Endothelial cell of umbilical vein (primary cell): ENCODE data around the gene TMEM132E. TPM values are rescaled to one million over a fixed set of nuclear protein-coding genes. Genes with fewer than 3 reads are reported as not detected.

Experiments used
- BruUV-seq: library from RNA; stranded (reverse); fragments of 400-500 nt; replicated peaks from 2 replicates; lab custom pipeline; 2021; lab: Mats Ljungman, UMichigan
- CTCF ChIA-PET: fragments of 300-600, 350-600 bp; sonication (Branson Sonifier 250); formaldehyde crosslinking; loops from one replicate; lab custom pipeline; 2021; ENCODE audit warnings: antibody characterized with exemption, inconsistent platforms; lab: Charles Lee
- POLR2A ChIA-PET: fragments of 300-600, 350-600 bp; sonication (Branson Sonifier 250); formaldehyde crosslinking; loops from one replicate; lab custom pipeline; 2021; ENCODE audit warnings: antibody characterized with exemption, inconsistent platforms; lab: Charles Lee
- DNase-seq: peaks from one replicate; pipeline ENCODE4 v3.0.0-alpha.2; 2011; ENCODE audit warnings: low read depth, low spot score
- FAIRE-seq: peaks from 2 replicates; lab custom pipeline; 2011; peaks lifted over from hg19 to GRCh38; lab: Jason Lieb, UNC
- H2AFZ ChIP-seq: 2 replicates; pipeline ENCODE4 v1.6.0; 2012; ENCODE audit warnings: low read depth, low read length, control low read depth, inconsistent platforms
- H3K27ac ChIP-seq: 2 replicates; pipeline ENCODE4 v1.5.1; 2011; ENCODE audit warnings: low read depth, mild to moderate bottlenecking, control low read depth, low read length, moderate library complexity; ENCODE audit not compliant: insufficient read depth
- H3K27me3 ChIP-seq, 2 experiments: 2 replicates each; pipeline versions ENCODE4 v1.6.0 to v1.6.1; 2011; ENCODE audit warnings: low read length in 2 of 2, mixed read lengths in 1 of 2; ENCODE audit not compliant: control insufficient read depth in 2 of 2, insufficient read depth in 2 of 2
- H3K36me3 ChIP-seq, 2 experiments: 2 replicates in 1 of 2; 3 replicates in 1 of 2; pipeline ENCODE4 v1.5.1; 2011; ENCODE audit warnings: low read length in 2 of 2, mild to moderate bottlenecking in 1 of 2, moderate library complexity in 1 of 2; ENCODE audit not compliant: control insufficient read depth in 2 of 2, insufficient read depth in 2 of 2; ENCODE audit errors: extremely low read depth in 1 of 2
- H3K4me1 ChIP-seq: 3 replicates; pipeline ENCODE4 v1.5.1; 2011; ENCODE audit warnings: mild to moderate bottlenecking, low read length; ENCODE audit not compliant: control insufficient read depth, insufficient read depth; ENCODE audit errors: extremely low read depth
- H3K4me2 ChIP-seq: 2 replicates; pipeline ENCODE4 v1.6.1; 2011; ENCODE audit warnings: low read length, control low read depth, mixed read lengths; ENCODE audit not compliant: insufficient read depth
- H3K4me3 ChIP-seq, 3 experiments: fragments of 200-600 bp in 1 of 3; sonication (generic), shearing (Covaris generic) in 1 of 3; replicated peaks in 1 of 3; 2 replicates each; pipeline ENCODE4 v1.5.1; 2011 to 2016; ENCODE audit warnings: control low read depth in 3 of 3, low read length in 3 of 3, mild to moderate bottlenecking in 2 of 3, inconsistent platforms in 1 of 3, low read depth in 1 of 3, moderate library complexity in 1 of 3; ENCODE audit not compliant: insufficient read depth in 1 of 3
- H3K79me2 ChIP-seq: 2 replicates; pipeline ENCODE4 v1.6.0; 2012; ENCODE audit warnings: low read length, inconsistent platforms; ENCODE audit not compliant: control insufficient read depth, insufficient read depth
- H3K9ac ChIP-seq: replicated peaks from 2 replicates; pipeline ENCODE3; 2011; ENCODE audit warnings: low read length, control low read depth; ENCODE audit not compliant: insufficient read depth; ENCODE audit errors: extremely low read depth
- H3K9me1 ChIP-seq: replicated peaks from 3 replicates; pipeline ENCODE4 v1.6.0; 2011; ENCODE audit warnings: mild to moderate bottlenecking, low read length; ENCODE audit not compliant: control insufficient read depth, insufficient read depth; ENCODE audit errors: extremely low read depth
- H3K9me3 ChIP-seq: replicated peaks from 2 replicates; pipeline ENCODE4 v1.5.1; 2012; ENCODE audit warnings: low read length, inconsistent platforms; ENCODE audit not compliant: control insufficient read depth, insufficient read depth
- H4K20me1 ChIP-seq: replicated peaks from 2 replicates; pipeline ENCODE3; 2011; ENCODE audit warnings: mild to moderate bottlenecking, low read length; ENCODE audit not compliant: control insufficient read depth, insufficient read depth; ENCODE audit errors: extremely low read depth
- CTCF ChIP-seq, 2 donors: IDR thresholded peaks; 1 replicate in 1 of 2; 2 replicates in 1 of 2; pipeline ENCODE4 v1.5.1; 2011; ENCODE audit warnings: low read length in 2 of 2, mild to moderate bottlenecking in 2 of 2, moderate library complexity in 2 of 2, control low read depth in 1 of 2, inconsistent platforms in 1 of 2, low read depth in 1 of 2; ENCODE audit not compliant: insufficient read depth in 1 of 2; ENCODE audit errors: extremely low read depth in 1 of 2
- EZH2 ChIP-seq: IDR thresholded peaks from 2 replicates; pipeline ENCODE4 v1.6.1; 2012; ENCODE audit warnings: borderline replicate concordance, low read depth, mild to moderate bottlenecking, moderate library complexity, low read length, inconsistent platforms; ENCODE audit not compliant: severe bottlenecking
- FOS ChIP-seq: IDR thresholded peaks from 2 replicates; pipeline ENCODE4 v1.6.1; 2011; ENCODE audit warnings: mild to moderate bottlenecking, low read length, moderate library complexity, borderline replicate concordance; ENCODE audit not compliant: insufficient read depth
- GATA2 ChIP-seq: IDR thresholded peaks from 2 replicates; pipeline ENCODE4 v1.7.0; 2011; ENCODE audit warnings: low read depth, mild to moderate bottlenecking, moderate library complexity, mixed read lengths, low read length; ENCODE audit not compliant: insufficient read length, insufficient read depth
- JUN ChIP-seq: IDR thresholded peaks from 2 replicates; pipeline ENCODE4 v1.6.1; 2011; ENCODE audit warnings: borderline replicate concordance, low read depth; ENCODE audit not compliant: insufficient read length, insufficient read depth
- MAX ChIP-seq: IDR thresholded peaks from 2 replicates; pipeline ENCODE4 v1.6.1; 2011; ENCODE audit not compliant: insufficient read depth, insufficient read length
- MYC ChIP-seq: IDR thresholded peaks from one replicate; pipeline ENCODE4 v1.6.1; 2011; ENCODE audit warnings: mild to moderate bottlenecking, low read depth, low read length
- POLR2A ChIP-seq: IDR thresholded peaks from 2 replicates; pipeline ENCODE4 v1.6.1; 2012; ENCODE audit warnings: low read depth, mild to moderate bottlenecking, control low read depth, low read length
- POLR2AphosphoS5 ChIP-seq: IDR thresholded peaks from 2 replicates; pipeline ENCODE4 v1.6.1; 2012; ENCODE audit warnings: low read depth, mild to moderate bottlenecking, control low read depth, low read length, moderate library complexity; ENCODE audit not compliant: insufficient read depth
- dilution Hi-C: fragments of 300-500 bp; cut with MboI; formaldehyde crosslinking; loops from one replicate; pipeline ENCODE4 v1.15.0; 2019; ENCODE audit warnings: low sequenced_read_pairs; ENCODE audit not compliant: extremely low pct_ligation_motif_present
- intact Hi-C: fragments of 100-400 bp; cut with micrococcal nuclease; formaldehyde crosslinking; loops from one replicate; pipeline ENCODE4 v1.10.0; 2022
- polyA plus RNA-seq, 4 experiments: library from polyadenylated mRNA; depleted of rRNA in 3 of 4; stranded (reverse) in 3 of 4; unstranded in 1 of 4; fragments of >200 nt; gene quantifications; 2 replicates each; pipeline versions ENCODE4 v1.2.1 to v1.2.3, GENCODE V29; 2011 to 2012; ENCODE audit warnings: missing spikeins in 1 of 4
- total RNA-seq: library from RNA; stranded (reverse); gene quantifications from 2 replicates; pipeline ENCODE4 v1.2.3, GENCODE V29; 2021

The TMEM132E gene
- total and polyA plus RNA-seq, 2 donors (not counting 3 experiments of a cell fraction or from before 2014, with no cell fraction given), result not detected

GRCh38 chr17:34568953-34569352, 10.4 kb upstream of the TMEM132E start:
- no TSS peak for BruUV-seq
- Histone ChIP-seq H3K4me3 (no peak overlapping the region), H3K36me3 (no peaks in the 10 kb centered on the region), H3K4me1 (no peaks in the 10 kb centered on the region), H3K9ac (no peak overlapping the region), H3K9me3 (no peaks in the 10 kb centered on the region), H2AFZ (no peak overlapping the region), H3K9me1 (no peaks in the 10 kb centered on the region), H3K27me3 (peaks cover 0 to 1% of the 10 kb centered on the region in 2 experiments), H4K20me1 (no peaks in the 10 kb centered on the region), H3K4me2 (no peak overlapping the region), H3K79me2 (no peaks in the 10 kb centered on the region), H3K27ac (no peak overlapping the region)
- FAIRE-seq (no peak), DNase-seq (no peak)
- no peak for TF ChIP-seq FOS
- TF ChIP-seq POLR2AphosphoS5, result no peak
- TF ChIP-seq GATA2, result no peak
- TF ChIP-seq EZH2, result no peak
- no peak for TF ChIP-seq MAX
- no peak for TF ChIP-seq CTCF (IDR thresholded peaks at IDR 0.05; ENCODE audit: extremely low read depth in 1 of 2, insufficient read depth in 1 of 2, low read depth in 1 of 2, low read length in 2 of 2)
- TF ChIP-seq MYC, result no peak
- no peak for TF ChIP-seq JUN
- no peak for TF ChIP-seq POLR2A
- intact Hi-C loops, result no loop called here
- dilution Hi-C loops, result no loop called here
- POLR2A ChIA-PET, result no interaction called here
- CTCF ChIA-PET, result interaction anchor here (1.5 kb wide), 1 partner anchor 26 kb away, joined by 5 read pairs; no protein-coding TSS in a partner anchor
